Body of pancreas (tissue), 4 donors: ENCODE data around the gene CDH4.

Source experiments
- POLR2A ChIP-seq, 3 donors: fragments of 450-650 bp; IDR thresholded peaks; one replicate each; pipeline ENCODE4 v1.6.1; 2016; ENCODE audit warnings: antibody characterized with exemption in 3 of 3, mild to moderate bottlenecking in 2 of 3
- TF ChIP-seq, protein P1 (sequence below), 7 experiments: fragments of 450-650 bp in 4 of 7; fragments of 200-600 bp in 3 of 7; sonication (generic) in 3 of 7; IDR thresholded peaks; one replicate each; pipeline ENCODE4 v1.5.1; 2016 to 2019; ENCODE audit warnings: antibody characterized with exemption in 7 of 7

DNA sequence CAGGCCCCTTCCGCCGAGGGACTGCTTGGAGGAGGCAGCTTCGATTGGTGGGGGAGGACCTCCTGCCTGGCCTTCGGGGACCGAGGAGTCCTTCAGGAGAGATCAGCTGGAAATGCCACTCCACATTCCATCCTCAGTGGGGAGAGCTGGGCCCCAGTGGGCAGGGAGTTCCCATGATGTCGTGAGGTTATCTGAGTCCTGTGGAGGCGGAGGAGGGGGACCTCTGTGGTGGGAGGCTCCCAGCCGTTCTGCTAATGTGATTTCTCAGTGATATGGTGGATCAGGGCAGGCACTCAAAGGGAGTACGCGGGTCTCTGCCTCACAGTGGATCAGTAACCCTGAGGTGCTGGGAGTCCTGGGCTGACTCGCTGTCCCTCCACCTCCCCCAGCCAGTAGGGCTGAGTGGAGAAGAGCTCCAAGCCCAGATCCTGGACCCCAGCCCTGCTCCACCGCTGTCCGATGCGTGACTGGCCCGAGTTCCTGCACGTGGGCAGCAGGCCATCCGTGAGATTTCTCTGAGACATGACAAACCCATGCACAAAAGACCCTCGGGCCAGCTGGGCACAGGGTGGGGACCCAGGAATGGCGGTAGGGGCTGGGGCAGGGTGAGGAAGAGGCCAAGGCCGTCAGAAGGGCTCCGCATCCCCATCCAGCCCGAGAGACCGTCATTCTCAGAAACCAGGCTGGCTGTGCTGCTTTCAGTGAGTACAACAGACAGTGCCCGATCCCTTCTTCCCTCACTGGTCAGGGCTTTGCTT, 617.9 kb downstream of the CDH4 start:
- TF ChIP-seq, protein P1, sequence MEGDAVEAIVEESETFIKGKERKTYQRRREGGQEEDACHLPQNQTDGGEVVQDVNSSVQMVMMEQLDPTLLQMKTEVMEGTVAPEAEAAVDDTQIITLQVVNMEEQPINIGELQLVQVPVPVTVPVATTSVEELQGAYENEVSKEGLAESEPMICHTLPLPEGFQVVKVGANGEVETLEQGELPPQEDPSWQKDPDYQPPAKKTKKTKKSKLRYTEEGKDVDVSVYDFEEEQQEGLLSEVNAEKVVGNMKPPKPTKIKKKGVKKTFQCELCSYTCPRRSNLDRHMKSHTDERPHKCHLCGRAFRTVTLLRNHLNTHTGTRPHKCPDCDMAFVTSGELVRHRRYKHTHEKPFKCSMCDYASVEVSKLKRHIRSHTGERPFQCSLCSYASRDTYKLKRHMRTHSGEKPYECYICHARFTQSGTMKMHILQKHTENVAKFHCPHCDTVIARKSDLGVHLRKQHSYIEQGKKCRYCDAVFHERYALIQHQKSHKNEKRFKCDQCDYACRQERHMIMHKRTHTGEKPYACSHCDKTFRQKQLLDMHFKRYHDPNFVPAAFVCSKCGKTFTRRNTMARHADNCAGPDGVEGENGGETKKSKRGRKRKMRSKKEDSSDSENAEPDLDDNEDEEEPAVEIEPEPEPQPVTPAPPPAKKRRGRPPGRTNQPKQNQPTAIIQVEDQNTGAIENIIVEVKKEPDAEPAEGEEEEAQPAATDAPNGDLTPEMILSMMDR (IDR thresholded peaks at IDR 0.05) = no peak
- TF ChIP-seq POLR2A (IDR thresholded peaks at IDR 0.05) = no peak
